Measurements from ENCODE around the gene TMEM38A.
"Not testable (repeated sequence)": the region's sequence is repeated elsewhere in the genome, so short reads cannot be mapped to it uniquely, and the experiment has no call there.

TMEM38A gene

GRCh38 chr19:16684216-16684615, 23.3 kb downstream of the TMEM38A start:
- Histone ChIP-seq H3K4me3 (ENCODE audit: low read length) (no peak overlapping the region), H3K4me1 (ENCODE audit: control insufficient read depth, insufficient read depth, low read length) (peaks cover 6% of the 10 kb centered on the region), H3K36me3 (ENCODE audit: control insufficient read depth, insufficient read depth, low read length) (no peaks in the 10 kb centered on the region), H3K27me3 (ENCODE audit: control insufficient read depth, insufficient read depth, low read length) (no peaks in the 10 kb centered on the region), H3K9ac (ENCODE audit: low read length) (no peak overlapping the region), H3K9me3 (ENCODE audit: control insufficient read depth, low read length) (no peaks in the 10 kb centered on the region)

GRCh38 chr19:16688084-16688483, 27.1 kb downstream of the TMEM38A start:
- H3K27me3 ChIP-seq (ENCODE audit: control insufficient read depth, insufficient read depth, low read length): no peaks in the 10 kb centered on the region
- H3K9ac ChIP-seq (ENCODE audit: low read length): no peak overlapping the region
- peaks cover 6% of the 10 kb centered on the region for H3K4me1 ChIP-seq (ENCODE audit: control insufficient read depth, insufficient read depth, low read length)
- no peaks in the 10 kb centered on the region for H3K36me3 ChIP-seq (ENCODE audit: control insufficient read depth, insufficient read depth, low read length)
- H3K4me3 ChIP-seq (ENCODE audit: low read length): no peak overlapping the region
- H3K9me3 ChIP-seq (ENCODE audit: control insufficient read depth, low read length): no peaks in the 10 kb centered on the region

- H3K27me3 ChIP-seq (ENCODE audit: control insufficient read depth, insufficient read depth, low read length): no peaks in the 10 kb centered on the region
- no peaks in the 10 kb centered on the region for H3K36me3 ChIP-seq (ENCODE audit: control insufficient read depth, insufficient read depth, low read length)
- no peaks in the 10 kb centered on the region for H3K4me1 ChIP-seq (ENCODE audit: control insufficient read depth, insufficient read depth, low read length)
- no peak overlapping the region for H3K4me3 ChIP-seq (ENCODE audit: low read length)
- H3K9me3 ChIP-seq (ENCODE audit: control insufficient read depth, low read length): no peaks in the 10 kb centered on the region
- H3K9ac ChIP-seq (ENCODE audit: low read length): no peak overlapping the region
Observed at GRCh38 chr19:16698914-16699313, 38.0 kb downstream of the TMEM38A start.

- Histone ChIP-seq H3K4me1 (ENCODE audit: control insufficient read depth, insufficient read depth, low read length) (no peaks in the 10 kb centered on the region), H3K9me3 (ENCODE audit: control insufficient read depth, low read length) (no peaks in the 10 kb centered on the region), H3K4me3 (ENCODE audit: low read length) (no peak overlapping the region), H3K27me3 (ENCODE audit: control insufficient read depth, insufficient read depth, low read length) (no peaks in the 10 kb centered on the region), H3K9ac (ENCODE audit: low read length) (no peak overlapping the region), H3K36me3 (ENCODE audit: control insufficient read depth, insufficient read depth, low read length) (no peaks in the 10 kb centered on the region)
Observed at GRCh38 chr19:16702123-16702522, 41.2 kb downstream of the TMEM38A start.

GRCh38 chr19:16703677-16704076, 42.7 kb downstream of the TMEM38A start:
- Histone ChIP-seq H3K36me3 (ENCODE audit: control insufficient read depth, insufficient read depth, low read length) (no peaks in the 10 kb centered on the region), H3K9ac (ENCODE audit: low read length) (no peak overlapping the region), H3K9me3 (ENCODE audit: control insufficient read depth, low read length) (no peaks in the 10 kb centered on the region), H3K4me1 (ENCODE audit: control insufficient read depth, insufficient read depth, low read length) (no peaks in the 10 kb centered on the region), H3K27me3 (ENCODE audit: control insufficient read depth, insufficient read depth, low read length) (no peaks in the 10 kb centered on the region), H3K4me3 (ENCODE audit: low read length) (no peak overlapping the region)

- not testable (repeated sequence) for H3K9ac ChIP-seq (ENCODE audit: low read length); H3K27me3 ChIP-seq (ENCODE audit: control insufficient read depth, insufficient read depth, low read length); H3K9me3 ChIP-seq (ENCODE audit: control insufficient read depth, low read length); H3K4me3 ChIP-seq (ENCODE audit: low read length); H3K4me1 ChIP-seq (ENCODE audit: control insufficient read depth, insufficient read depth, low read length); H3K36me3 ChIP-seq (ENCODE audit: control insufficient read depth, insufficient read depth, low read length)
Observed at GRCh38 chr19:16710870-16711269, 49.9 kb downstream of the TMEM38A start.

- H3K36me3 ChIP-seq (ENCODE audit: control insufficient read depth, insufficient read depth, low read length); H3K9me3 ChIP-seq (ENCODE audit: control insufficient read depth, low read length); H3K4me1 ChIP-seq (ENCODE audit: control insufficient read depth, insufficient read depth, low read length); H3K27me3 ChIP-seq (ENCODE audit: control insufficient read depth, insufficient read depth, low read length); H3K9ac ChIP-seq (ENCODE audit: low read length); H3K4me3 ChIP-seq (ENCODE audit: low read length): not testable (repeated sequence)
Observed at GRCh38 chr19:16712295-16712694, 51.4 kb downstream of the TMEM38A start.

- no peaks in the 10 kb centered on the region for H3K27me3 ChIP-seq (ENCODE audit: control insufficient read depth, insufficient read depth, low read length)
- H3K4me1 ChIP-seq (ENCODE audit: control insufficient read depth, insufficient read depth, low read length): peaks cover 11% of the 10 kb centered on the region
- H3K36me3 ChIP-seq (ENCODE audit: control insufficient read depth, insufficient read depth, low read length): no peaks in the 10 kb centered on the region
- no peak overlapping the region for H3K4me3 ChIP-seq (ENCODE audit: low read length)
- no peaks in the 10 kb centered on the region for H3K9me3 ChIP-seq (ENCODE audit: control insufficient read depth, low read length)
- no peak overlapping the region for H3K9ac ChIP-seq (ENCODE audit: low read length)
Observed at GRCh38 chr19:16714702-16715287, 53.9 kb downstream of the TMEM38A start.

- no peaks in the 10 kb centered on the region for H3K36me3 ChIP-seq (ENCODE audit: control insufficient read depth, insufficient read depth, low read length)
- no peaks in the 10 kb centered on the region for H3K27me3 ChIP-seq (ENCODE audit: control insufficient read depth, insufficient read depth, low read length)
- no peak overlapping the region for H3K9ac ChIP-seq (ENCODE audit: low read length)
- peaks cover 15% of the 10 kb centered on the region for H3K4me1 ChIP-seq (ENCODE audit: control insufficient read depth, insufficient read depth, low read length)
- no peaks in the 10 kb centered on the region for H3K9me3 ChIP-seq (ENCODE audit: control insufficient read depth, low read length)
- no peak overlapping the region for H3K4me3 ChIP-seq (ENCODE audit: low read length)
Observed at GRCh38 chr19:16715611-16716010, 54.7 kb downstream of the TMEM38A start.

GRCh38 chr19:16721051-16721450, 60.1 kb downstream of the TMEM38A start:
- H3K4me1 ChIP-seq (ENCODE audit: control insufficient read depth, insufficient read depth, low read length): peaks cover 15% of the 10 kb centered on the region
- H3K27me3 ChIP-seq (ENCODE audit: control insufficient read depth, insufficient read depth, low read length): no peaks in the 10 kb centered on the region
- no peak overlapping the region for H3K4me3 ChIP-seq (ENCODE audit: low read length)
- H3K9me3 ChIP-seq (ENCODE audit: control insufficient read depth, low read length): no peaks in the 10 kb centered on the region
- no peaks in the 10 kb centered on the region for H3K36me3 ChIP-seq (ENCODE audit: control insufficient read depth, insufficient read depth, low read length)
- H3K9ac ChIP-seq (ENCODE audit: low read length): no peak overlapping the region

GRCh38 chr19:16722591-16722990, 61.7 kb downstream of the TMEM38A start:
- Histone ChIP-seq H3K4me3 (ENCODE audit: low read length) (no peak overlapping the region), H3K27me3 (ENCODE audit: control insufficient read depth, insufficient read depth, low read length) (no peaks in the 10 kb centered on the region), H3K9ac (ENCODE audit: low read length) (no peak overlapping the region), H3K9me3 (ENCODE audit: control insufficient read depth, low read length) (no peaks in the 10 kb centered on the region), H3K36me3 (ENCODE audit: control insufficient read depth, insufficient read depth, low read length) (no peaks in the 10 kb centered on the region), H3K4me1 (ENCODE audit: control insufficient read depth, insufficient read depth, low read length) (peaks cover 15% of the 10 kb centered on the region)

GRCh38 chr19:16726916-16727315, 66.0 kb downstream of the TMEM38A start:
- Histone ChIP-seq H3K9ac (ENCODE audit: low read length) (no peak overlapping the region), H3K9me3 (ENCODE audit: control insufficient read depth, low read length) (no peaks in the 10 kb centered on the region), H3K4me3 (ENCODE audit: low read length) (no peak overlapping the region), H3K4me1 (ENCODE audit: control insufficient read depth, insufficient read depth, low read length) (no peaks in the 10 kb centered on the region), H3K27me3 (ENCODE audit: control insufficient read depth, insufficient read depth, low read length) (no peaks in the 10 kb centered on the region), H3K36me3 (ENCODE audit: control insufficient read depth, insufficient read depth, low read length) (no peaks in the 10 kb centered on the region)

GRCh38 chr19:16735650-16736266, 74.8 kb downstream of the TMEM38A start:
- H3K27me3 ChIP-seq (ENCODE audit: control insufficient read depth, insufficient read depth, low read length); H3K36me3 ChIP-seq (ENCODE audit: control insufficient read depth, insufficient read depth, low read length); H3K4me1 ChIP-seq (ENCODE audit: control insufficient read depth, insufficient read depth, low read length); H3K9ac ChIP-seq (ENCODE audit: low read length); H3K9me3 ChIP-seq (ENCODE audit: control insufficient read depth, low read length); H3K4me3 ChIP-seq (ENCODE audit: low read length): not testable (repeated sequence)

All from mucosa of stomach (tissue), 1 donor.